HTR-8/SVneo (cell line): ENCODE data around the gene ADAM12.
A peak's percentile ranks its signal among the peaks of the same experiment; 100 is the strongest.

ENCODE experiments used
- DNase-seq: peaks from one replicate; pipeline ENCODE4 v3.0.0; 2011; ENCODE audit warnings: low spot score, mixed read lengths; ENCODE audit not compliant: insufficient read length
- FAIRE-seq: peaks from 2 replicates; lab custom pipeline; 2011; peaks lifted over from hg19 to GRCh38; lab: Jason Lieb, UNC

ADAM12 gene

GRCh38 chr10:126160971-126161630 lies 227.2 kb downstream of the ADAM12 start:
- FAIRE-seq: peak; percentile 78

GRCh38 chr10:126160571-126160970 lies 227.7 kb downstream of the ADAM12 start:
- no peak for DNase-seq
- no peak for FAIRE-seq

More at GRCh38 chr10:126160971-126161630, 227.2 kb downstream of the ADAM12 start:
- DNase-seq: peak; percentile 33

DNA sequence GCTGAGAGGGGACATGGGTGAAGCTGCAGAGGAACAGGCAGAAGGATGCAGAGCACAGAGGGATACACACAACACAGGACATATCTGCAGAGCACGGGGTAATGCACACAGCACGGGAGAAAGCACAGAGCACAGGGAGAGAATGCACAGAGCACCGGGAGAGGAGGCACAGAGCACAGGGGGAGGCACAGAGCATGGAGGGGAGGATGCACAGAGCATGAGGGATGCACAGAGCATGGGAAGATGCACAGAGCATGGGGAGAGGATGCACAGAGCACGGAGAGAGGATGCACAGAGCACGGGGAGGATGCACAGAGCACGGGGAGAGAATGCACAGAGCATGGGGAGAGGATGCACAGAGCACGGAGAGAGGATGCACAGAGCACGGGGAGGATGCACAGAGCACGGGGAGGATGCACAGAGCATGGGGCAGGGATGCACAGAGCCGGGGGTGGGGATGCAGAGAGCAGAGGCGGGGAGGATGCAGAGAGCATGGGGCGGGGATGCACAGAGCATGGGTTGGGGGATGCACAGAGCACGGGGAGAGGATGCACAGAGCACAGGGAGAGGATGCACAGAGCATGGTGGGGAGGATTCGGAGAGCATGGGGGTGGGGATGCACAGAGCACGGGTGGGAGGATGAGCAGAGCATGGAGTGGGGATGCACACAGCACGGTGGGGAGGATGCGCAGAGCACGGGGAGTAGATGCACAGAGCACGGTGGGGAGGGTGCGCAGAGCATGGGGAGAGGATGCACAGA lies 230.0 kb downstream of the ADAM12 start:
- no peak for DNase-seq
- FAIRE-seq: no peak

GRCh38 chr10:126157189-126157588 lies 231.1 kb downstream of the ADAM12 start:
- FAIRE-seq: no peak
- DNase-seq: no peak

DNA sequence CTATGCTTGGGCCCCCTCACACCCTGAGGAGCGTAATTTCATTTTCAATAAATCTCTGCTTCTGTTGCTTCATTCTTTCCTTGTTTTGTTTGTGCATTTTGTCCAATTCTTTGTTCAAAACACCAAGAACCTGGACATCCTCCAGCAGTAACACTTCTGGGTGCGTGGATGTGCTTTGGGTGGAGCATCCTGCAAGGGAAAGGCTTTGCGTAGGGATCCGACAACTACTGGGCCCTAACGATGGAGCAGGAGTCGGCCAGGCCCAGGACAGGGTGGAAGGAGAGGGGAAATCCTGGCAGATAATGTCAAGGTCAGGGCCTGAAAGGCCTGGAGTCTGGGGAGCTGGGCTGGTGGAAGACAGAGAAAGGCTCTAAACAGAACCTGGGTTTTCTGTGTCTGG lies 231.8 kb downstream of the ADAM12 start:
- no peak for FAIRE-seq

GRCh38 chr10:126156012-126156411 lies 232.3 kb downstream of the ADAM12 start:
- DNase-seq (no peak), FAIRE-seq (no peak)

More for the DNA sequence above, 231.8 kb downstream of the ADAM12 start:
- DNase-seq: no peak

- DNase-seq (no peak), FAIRE-seq (no peak)
Measured at GRCh38 chr10:126155528-126155927, 232.7 kb downstream of the ADAM12 start.

GRCh38 chr10:126153711-126154628 lies 234.3 kb downstream of the ADAM12 start:
- FAIRE-seq: no peak
- no peak for DNase-seq

DNA sequence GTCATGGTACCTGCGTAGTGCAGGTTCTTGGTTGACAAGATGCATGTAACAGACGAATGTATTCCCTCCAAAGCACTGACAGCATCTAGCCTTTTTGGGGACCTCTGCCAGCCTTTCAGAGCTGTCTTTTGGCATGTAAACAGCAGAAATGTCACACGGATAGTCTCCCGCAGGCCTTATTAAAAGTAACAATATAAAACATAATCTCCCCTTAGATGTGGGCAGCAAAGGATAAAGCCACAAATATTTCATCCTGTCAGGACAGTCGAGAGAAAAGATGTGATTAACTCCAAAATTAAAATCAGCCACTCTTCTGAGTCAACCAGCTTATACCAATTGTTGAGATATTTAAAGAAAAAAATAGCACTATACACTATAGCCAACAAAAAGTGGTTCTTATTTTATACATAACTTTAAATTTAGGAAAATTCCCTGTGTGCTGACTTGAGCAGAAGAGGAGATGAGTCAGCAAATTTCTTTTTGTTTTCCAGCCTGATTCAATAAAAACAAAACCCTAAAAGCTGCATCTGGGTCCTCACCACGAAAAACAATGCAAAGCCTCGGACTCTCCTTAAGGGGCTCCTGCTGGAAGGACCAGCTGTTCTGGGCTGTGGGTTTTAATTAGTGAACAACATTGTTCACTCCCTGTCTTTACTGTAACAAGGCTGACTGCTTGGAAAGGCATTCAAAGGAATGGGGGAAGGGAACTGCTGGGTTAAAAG lies 240.2 kb downstream of the ADAM12 start:
- FAIRE-seq: no peak

GRCh38 chr10:126146771-126147170 lies 241.5 kb downstream of the ADAM12 start:
- no peak for FAIRE-seq
- no peak for DNase-seq

More for the DNA sequence above, 240.2 kb downstream of the ADAM12 start:
- no peak for DNase-seq

GRCh38 chr10:126143117-126143516 lies 245.2 kb downstream of the ADAM12 start:
- peak; percentile 80 for FAIRE-seq
- DNase-seq: no peak

GRCh38 chr10:126140746-126141273 lies 247.5 kb downstream of the ADAM12 start:
- FAIRE-seq (no peak), DNase-seq (no peak)

GRCh38 chr10:126137562-126138221 lies 250.6 kb downstream of the ADAM12 start:
- no peak for FAIRE-seq

DNA sequence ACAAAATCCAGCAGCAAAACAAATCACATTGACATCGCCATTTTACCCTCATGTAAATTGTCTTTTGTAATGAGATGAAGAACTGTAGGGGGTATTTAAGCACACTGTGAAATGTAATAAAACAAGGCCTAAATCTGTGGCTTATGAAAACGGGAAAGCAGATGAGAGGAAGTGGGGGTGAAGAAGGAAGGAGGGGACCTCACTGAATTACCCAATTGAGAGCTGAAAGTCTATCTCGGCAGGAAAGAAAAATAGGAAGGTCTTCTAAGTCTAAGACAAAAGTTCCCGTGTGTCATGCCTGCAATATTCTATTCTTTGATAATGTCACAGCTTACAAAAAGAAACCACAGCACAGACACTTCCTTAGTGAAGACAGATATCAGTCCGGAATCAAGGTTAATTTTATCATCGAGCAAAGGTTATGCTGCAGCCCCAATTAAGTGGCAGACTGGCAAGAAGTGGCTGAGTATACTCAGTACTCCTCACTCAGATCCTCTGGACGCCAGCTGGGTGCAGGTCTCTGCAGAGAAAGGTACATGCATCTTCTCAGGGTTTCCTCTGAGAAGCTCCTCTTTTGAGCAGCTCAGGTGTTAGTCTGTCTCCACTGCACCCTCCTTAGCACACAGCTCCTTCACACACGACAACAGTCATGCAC lies 252.2 kb downstream of the ADAM12 start:
- DNase-seq (no peak), FAIRE-seq (no peak)

More at GRCh38 chr10:126137562-126138221, 250.6 kb downstream of the ADAM12 start:
- no peak for DNase-seq

- no peak for FAIRE-seq
- DNase-seq: no peak
Measured at GRCh38 chr10:126135177-126135576, 253.1 kb downstream of the ADAM12 start.

- no peak for DNase-seq
- no peak for FAIRE-seq
Measured at GRCh38 chr10:126133906-126134656, 254.2 kb downstream of the ADAM12 start.

DNA sequence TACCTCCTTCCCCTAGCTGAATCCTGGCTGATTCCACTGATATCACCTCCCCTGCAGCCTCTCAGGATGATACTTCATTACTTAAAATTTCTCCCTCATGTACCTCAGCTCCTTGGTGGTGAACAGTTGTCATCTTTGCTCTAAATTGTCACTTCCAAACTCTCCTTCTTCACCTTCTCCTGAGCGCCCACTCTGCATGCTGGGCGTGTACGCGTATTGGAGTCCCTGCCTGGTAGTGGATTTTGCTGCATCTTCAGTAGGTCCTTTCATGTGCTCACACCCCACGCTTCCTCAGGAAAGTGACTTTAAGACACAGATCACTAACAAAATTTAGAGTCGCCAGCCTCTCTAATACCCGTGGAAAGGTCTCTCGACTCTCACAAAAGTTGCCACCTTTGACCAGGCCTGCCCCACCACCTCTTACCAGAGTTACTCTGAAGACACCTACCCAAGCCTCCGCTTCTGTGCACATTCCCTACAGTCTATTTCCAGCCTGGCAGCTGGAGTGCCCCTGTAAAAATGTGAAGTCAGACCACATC lies 255.1 kb downstream of the ADAM12 start:
- FAIRE-seq (no peak), DNase-seq (no peak)

- DNase-seq (no peak), FAIRE-seq (no peak)
Measured at GRCh38 chr10:126131341-126131740, 256.9 kb downstream of the ADAM12 start.
